Suppressor macrophage treated with lipopolysaccharide for 4 hours (primary cell): ENCODE data around the gene TMEM59L.
"Not testable (repeated sequence)": the region's sequence is repeated elsewhere in the genome, so short reads cannot be mapped to it uniquely, and the experiment has no call there.

Experiments
- DNase-seq: peaks from one replicate; pipeline ENCODE4 v3.0.0-alpha.2; 2020

TMEM59L gene

GRCh38 chr19:18594096-18594823 is 18.4 kb upstream of the TMEM59L start:
- peak; percentile 84 for DNase-seq

DNA sequence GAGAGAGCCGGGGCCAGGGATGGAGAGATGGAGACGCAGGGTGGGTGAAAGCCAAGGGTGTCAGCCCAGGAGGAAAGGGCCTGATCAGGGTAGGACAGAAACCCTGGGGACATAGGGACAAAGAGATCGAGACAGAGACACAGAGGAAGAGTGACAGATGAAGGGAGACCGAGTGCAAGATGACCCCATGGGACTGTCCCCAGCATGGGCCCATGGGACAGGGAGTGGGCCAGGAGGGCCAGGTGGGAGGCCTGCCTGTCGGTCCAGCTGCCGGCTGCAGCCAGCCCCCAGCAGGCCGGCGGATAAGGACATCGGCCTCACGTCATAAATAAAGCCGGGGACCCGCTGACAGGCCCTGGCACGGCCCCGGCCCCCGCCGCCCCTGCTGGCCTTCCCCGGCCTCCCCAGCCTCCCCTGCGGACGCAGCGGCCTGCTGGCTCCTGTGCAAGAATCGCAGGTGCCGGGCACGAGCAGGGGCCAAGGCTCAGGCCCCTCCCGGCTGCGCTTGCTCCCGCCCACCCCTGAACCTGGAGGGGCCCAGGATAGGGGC is 17.8 kb upstream of the TMEM59L start:
- DNase-seq, result no peak

GRCh38 chr19:18595475-18595874 is 17.2 kb upstream of the TMEM59L start:
- no peak for DNase-seq

- DNase-seq, result peak; percentile 73
Measured at GRCh38 chr19:18596752-18597157, 15.9 kb upstream of the TMEM59L start.

DNA sequence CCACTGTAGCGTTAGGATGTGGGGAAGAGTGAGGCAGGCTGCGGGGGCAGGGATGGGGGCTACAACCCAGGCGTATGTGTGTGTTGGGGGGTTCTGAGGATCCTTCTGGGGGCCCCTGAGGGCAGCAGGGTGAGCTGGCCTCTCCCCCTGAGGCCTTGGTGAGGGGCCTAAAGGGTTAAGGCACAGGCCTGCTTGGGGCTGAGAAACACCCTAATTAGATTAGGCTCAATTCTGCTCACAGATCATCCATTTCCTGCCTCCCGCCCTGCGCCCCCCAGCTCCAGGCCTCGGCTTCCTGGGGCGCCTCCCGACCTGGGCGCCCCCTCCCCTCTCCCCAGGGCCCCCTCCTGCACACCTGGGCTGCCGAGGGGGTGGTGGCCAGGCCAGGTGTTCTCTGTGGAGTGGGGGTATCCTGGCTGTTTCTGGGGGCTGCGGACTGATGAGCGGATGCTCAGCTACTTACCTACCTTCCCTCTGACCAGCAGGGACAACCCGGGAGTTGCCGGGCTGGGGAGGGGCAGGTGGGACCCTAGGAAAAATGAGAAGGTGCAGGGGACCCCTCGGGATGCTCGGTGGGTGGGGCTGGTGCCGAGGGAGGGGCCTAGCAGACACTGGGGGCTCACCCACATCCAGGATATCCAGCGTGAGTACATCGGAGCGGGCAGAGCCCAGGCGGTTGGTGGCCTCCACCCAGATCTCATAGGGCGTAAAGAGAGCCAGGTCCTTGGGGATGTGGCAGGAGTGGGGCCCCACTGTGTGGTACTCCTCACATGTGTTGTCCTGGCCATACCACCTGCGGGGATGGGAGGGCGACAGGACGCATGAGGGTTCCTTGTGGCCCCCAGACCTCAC is 14.6 kb upstream of the TMEM59L start:
- DNase-seq, result no peak

DNA sequence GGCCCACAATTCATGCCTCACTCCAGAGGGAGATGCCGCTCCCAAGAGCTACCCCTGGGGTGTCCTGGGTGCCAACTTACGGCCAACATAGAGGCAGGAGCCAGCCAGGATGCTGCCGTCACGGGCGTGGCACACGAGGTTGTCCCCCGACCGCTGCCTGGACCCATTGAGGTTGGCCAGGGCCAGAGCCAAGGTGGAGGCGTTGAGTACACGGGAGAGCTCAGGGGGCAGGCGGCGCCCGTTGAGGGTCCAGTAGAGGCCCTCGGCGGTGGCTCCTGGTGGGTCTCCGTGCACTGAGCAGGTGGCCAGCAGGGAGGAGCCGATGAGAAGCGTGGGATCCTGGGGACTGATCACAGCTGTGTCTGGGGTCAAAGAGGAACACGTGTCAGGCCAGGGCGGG is 13.2 kb upstream of the TMEM59L start:
- no peak for DNase-seq

GRCh38 chr19:18600692-18601397 is 11.8 kb upstream of the TMEM59L start:
- DNase-seq, result not testable (repeated sequence)

GRCh38 chr19:18601875-18602274 is 10.8 kb upstream of the TMEM59L start:
- DNase-seq, result no peak

DNA sequence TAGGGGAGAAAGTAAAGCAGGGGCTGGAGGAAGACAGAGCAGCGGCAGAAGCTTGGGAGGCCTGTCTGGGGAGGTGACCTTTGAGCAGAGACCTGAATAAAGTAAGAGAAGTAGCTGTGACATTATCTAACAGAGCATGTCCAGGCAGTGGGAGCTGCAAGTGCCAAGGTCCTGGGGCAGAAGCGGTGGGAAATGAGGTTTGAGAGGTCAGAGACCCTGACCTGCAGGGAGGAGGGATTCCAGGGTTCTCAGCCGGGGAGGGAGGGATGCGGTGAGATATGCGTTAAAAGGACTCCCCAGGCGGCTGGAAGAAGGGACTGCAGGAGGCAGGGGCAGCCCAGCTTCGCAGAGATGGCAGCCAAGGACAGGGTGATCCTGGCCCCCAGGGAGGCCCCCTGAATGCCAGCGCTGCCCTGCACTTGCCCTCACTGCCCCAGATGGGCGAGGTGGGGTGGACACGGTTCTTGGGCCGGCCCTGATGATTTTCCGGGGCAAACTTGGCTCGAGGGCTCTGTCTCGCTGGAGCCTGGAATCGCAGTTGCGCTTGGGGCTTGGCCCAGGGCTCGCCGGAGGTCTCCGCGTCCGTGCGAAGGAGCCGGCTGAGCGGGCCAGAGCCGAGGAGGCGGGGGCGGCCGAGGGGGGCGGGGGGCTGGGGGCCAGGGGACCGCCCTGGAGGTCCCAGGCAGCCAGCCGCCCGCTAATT is 9.3 kb upstream of the TMEM59L start:
- peak; percentile 29 for DNase-seq

DNA sequence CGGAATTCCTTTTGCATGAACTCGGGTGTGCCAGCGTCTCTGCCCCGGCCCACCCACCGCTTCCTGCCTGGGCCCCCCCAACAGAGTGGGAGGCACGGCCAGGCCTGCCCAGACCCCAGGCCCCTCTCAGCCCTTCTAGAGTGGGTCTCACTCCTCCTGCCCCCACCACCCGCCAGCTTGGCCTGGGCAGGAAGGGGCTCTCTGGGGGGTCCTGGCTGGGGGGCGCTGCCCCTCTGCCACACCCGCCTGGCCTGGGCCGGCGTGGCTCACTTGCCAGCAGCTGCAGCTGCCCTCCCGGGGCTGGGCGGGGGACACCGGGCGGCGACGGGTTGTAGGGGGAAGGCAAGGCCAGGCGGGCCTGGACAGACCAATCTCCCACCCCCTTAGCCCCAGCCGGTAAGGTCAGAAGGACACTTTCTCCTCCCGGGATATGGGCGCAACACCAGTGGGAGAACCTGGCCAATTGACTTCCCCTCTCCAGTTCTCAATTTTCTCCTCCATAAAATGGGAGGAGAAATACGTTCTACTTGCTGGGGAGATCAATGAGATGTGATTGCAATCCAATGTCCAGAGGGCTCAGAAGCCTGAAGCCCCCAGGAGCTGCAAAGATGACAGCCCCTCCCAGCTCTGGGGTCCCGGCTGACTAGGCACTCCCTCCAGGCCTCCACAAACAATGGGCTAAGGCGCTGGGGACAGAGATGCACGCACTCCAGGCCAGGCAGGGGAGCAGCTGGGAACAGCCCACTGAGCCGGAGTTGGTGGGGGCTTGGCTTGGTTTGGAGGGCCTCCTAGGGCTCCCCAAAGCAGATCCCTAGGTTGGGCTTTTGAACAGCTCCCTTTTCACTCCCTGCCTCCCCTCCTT is 8.5 kb upstream of the TMEM59L start:
- no peak for DNase-seq

GRCh38 chr19:18604820-18605159 is 7.9 kb upstream of the TMEM59L start:
- no peak for DNase-seq

DNA sequence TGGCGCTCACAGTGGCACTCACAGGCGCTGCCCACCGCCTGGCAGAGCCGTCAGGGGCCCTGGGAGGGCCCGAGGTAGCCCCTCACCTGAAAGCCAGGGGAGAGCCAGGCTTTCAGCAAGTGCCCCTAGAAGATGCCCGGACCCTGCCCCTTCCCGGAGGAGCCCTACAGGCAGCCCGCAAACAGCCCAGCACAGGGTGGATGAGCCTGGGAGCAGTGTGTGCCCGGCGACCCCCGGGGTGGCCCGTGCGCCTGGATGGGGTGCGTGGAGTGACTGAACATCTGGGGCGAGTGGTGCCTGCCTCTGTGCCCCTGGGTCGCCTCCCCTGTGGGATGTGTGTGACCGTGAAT is 7.5 kb upstream of the TMEM59L start:
- no peak for DNase-seq

GRCh38 chr19:18605546-18606280 is 7.0 kb upstream of the TMEM59L start:
- DNase-seq, result no peak

GRCh38 chr19:18606281-18607225 is 6.1 kb upstream of the TMEM59L start, which contains the start of gene CRLF1:
TSS of gene CRLF1 (minus strand) at chr19:18606799. CDS start at chr19:18606656, 143 bp downstream.
- DNase-seq, result no peak

DNA sequence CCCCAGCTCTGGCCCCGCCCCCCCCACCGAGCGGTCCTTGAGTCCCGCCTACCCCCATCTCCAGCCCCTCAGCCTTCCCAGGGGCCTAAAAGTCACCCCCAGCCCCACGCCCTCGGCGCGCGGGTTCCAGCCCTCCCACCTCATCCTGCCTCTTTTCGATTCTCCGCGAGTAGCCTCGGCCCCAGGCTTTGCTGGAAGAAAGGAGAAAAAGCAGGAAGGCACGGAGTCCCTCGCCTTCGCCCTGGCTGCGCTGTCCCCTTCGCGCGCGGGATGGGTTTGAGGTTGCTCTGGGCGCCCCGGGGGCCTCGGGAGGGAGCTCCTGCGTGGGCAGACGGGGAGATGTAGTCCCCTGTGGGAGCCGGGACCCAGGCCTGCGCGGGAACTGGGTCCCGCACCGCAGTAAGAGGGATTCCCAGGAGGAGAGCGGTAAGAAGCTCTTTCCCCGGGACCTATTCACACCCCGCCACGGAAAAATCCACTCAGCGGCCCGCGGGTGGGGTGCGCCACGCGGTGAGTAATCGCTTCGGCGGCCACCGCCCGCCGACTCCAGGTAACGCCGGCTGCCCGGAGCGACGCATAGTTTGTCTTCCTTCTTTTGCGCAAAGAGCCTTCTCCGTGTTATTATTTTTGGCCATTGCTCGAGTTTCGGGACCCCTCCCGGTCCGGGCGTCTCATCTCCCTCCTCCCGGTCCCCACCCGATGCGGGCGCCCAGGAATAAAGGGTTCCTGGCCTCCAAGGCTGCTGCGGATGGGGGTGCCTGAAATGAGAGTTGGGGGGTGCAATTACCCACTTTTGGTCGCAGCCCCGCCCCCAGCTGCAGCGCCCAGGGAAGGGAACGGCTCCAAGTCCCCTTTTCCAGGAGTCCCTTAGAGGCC is 5.2 kb upstream of the TMEM59L start:
- no peak for DNase-seq

DNA sequence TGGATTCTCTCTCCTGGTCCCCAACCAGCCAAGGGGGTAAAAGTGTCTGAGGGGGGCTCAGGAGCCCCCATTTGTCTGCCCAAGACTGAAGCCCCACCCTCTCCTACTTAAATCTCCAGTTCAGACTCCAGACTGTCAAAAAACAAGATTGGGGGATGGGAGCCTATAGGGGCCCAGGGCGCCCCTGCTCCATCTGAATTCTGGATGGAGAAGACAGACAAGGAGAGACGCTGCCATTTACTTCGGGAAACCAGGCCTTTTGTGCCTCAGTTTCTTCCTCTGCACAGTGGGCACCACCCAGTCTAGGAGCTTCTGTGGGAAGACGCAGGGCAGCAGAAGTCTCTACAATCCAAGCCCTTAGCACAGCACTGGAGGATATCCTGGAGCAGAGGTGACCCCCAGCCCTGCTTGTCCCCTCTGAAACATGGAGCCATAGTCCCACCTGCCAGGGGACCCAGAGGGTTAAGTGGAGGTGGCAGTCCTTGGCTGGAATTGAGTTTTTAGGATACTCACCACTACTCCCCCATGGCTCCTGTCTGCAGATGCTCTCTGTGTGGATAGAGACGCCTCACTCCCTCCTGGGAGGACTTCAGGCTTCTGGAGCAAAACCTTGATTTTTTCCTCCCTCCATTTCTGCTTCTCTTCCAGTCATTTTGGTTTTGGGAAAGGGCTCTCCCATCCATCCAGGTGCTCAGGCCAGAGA is 4.4 kb upstream of the TMEM59L start:
- no peak for DNase-seq

DNA sequence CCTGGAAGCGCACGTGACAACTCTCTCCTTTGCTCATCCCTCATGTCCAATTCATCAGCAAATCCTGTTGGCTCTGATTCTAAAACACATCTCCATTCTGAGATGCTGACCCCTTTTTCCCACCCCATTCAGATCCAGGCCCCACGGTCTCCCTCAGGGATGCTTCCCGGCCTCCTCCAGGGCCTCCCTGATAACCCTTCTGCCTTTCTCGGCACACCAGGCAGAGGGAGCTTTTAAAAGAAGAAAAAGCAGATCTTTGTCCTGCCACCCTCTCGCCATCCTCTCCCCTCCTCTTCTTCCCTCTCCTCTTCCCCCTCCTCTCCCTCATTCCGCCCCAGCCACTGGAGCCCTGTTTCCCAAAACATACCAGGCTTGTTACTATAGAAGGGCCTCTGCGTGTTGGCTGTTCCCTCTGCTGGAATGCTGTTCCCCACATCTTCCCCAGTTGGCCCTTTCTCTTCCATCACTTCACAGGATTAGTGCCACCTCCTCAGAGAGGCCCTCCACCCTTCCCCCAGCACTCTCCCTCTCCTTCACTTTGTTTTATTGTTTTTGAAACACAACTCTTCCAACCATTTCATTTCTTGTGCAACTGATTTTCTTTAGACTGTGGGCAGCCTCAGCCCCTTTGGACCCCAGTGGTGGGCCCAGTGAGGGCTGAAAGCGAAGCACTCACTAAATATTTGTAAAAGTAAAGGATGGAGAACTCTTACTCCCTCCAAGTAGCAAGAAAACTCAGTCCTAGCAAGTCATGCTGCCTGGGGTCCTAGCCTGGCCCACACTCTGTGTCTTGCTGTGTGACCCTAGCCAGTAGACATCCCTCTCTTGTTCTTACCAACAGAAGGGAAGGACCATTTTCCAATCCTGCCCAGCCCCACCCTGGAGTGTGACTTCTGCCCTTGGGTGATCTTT is 3.6 kb upstream of the TMEM59L start:
- no peak for DNase-seq
